Measurements from ENCODE around the gene ZMYND8. TPM values are rescaled to one million over a fixed set of nuclear protein-coding genes. Genes with fewer than 3 reads are reported as not detected.

Gene ZMYND8
- total RNA-seq, 1 donor from 2014 or later: 19.2 TPM

- DNase-seq (ENCODE audit: low read depth): no peak
- Histone ChIP-seq H3K27me3 (ENCODE audit: control insufficient read depth, insufficient read depth, low read length) (no peaks in the 10 kb centered on the region), H3K4me3 (ENCODE audit: low read depth, low read length) (no peak overlapping the region), H3K36me3 (ENCODE audit: control insufficient read depth, insufficient read depth, low read length) (no peaks in the 10 kb centered on the region)
- no peak for TF ChIP-seq CTCF (IDR thresholded peaks at IDR 0.05; ENCODE audit: insufficient read depth, low read length, poor library complexity, severe bottlenecking)
Observed at GRCh38 chr20:47362361-47363219, 6.1 kb upstream of the ZMYND8 start.

GRCh38 chr20:47361057-47361915 lies 4.8 kb upstream of the ZMYND8 start:
- H3K4me3 ChIP-seq (ENCODE audit: low read depth, low read length): no peak overlapping the region

GRCh38 chr20:47360297-47361056 lies 4.0 kb upstream of the ZMYND8 start:
- H3K27me3 ChIP-seq (ENCODE audit: control insufficient read depth, insufficient read depth, low read length): no peaks in the 10 kb centered on the region
- TF ChIP-seq CTCF (IDR thresholded peaks at IDR 0.05; ENCODE audit: insufficient read depth, low read length, poor library complexity, severe bottlenecking): no peak
- H3K36me3 ChIP-seq (ENCODE audit: control insufficient read depth, insufficient read depth, low read length): no peaks in the 10 kb centered on the region
- DNase-seq (ENCODE audit: low read depth): peak; percentile 78
- no peak overlapping the region for H3K4me3 ChIP-seq (ENCODE audit: low read depth, low read length)

More at GRCh38 chr20:47361057-47361915, 4.8 kb upstream of the ZMYND8 start:
- no peaks in the 10 kb centered on the region for H3K36me3 ChIP-seq (ENCODE audit: control insufficient read depth, insufficient read depth, low read length)
- no peak for DNase-seq (ENCODE audit: low read depth)
- no peak for TF ChIP-seq CTCF (IDR thresholded peaks at IDR 0.05; ENCODE audit: insufficient read depth, low read length, poor library complexity, severe bottlenecking)
- H3K27me3 ChIP-seq (ENCODE audit: control insufficient read depth, insufficient read depth, low read length): no peaks in the 10 kb centered on the region

GRCh38 chr20:47359530-47360296 lies 3.2 kb upstream of the ZMYND8 start:
- TF ChIP-seq CTCF (IDR thresholded peaks at IDR 0.05; ENCODE audit: insufficient read depth, low read length, poor library complexity, severe bottlenecking): no peak
- no peak for DNase-seq (ENCODE audit: low read depth)

More at GRCh38 chr20:47359530-47360296, 3.2 kb upstream of the ZMYND8 start:
- H3K27me3 ChIP-seq (ENCODE audit: control insufficient read depth, insufficient read depth, low read length): no peaks in the 10 kb centered on the region
- H3K4me3 ChIP-seq (ENCODE audit: low read depth, low read length): no peak overlapping the region
- no peaks in the 10 kb centered on the region for H3K36me3 ChIP-seq (ENCODE audit: control insufficient read depth, insufficient read depth, low read length)

Data from kidney epithelial cell (primary cell).